GM18499 (cell line): Measurements from ENCODE around the gene ZNF84.

Experiments
- ATAC-seq: cut with Tn5 transposase; IDR thresholded peaks from one replicate; pipeline ENCODE4 v1.9.1; 2021; ENCODE audit warnings: moderate number of reproducible peaks; ENCODE audit not compliant: insufficient read depth, unreplicated experiment

Gene ZNF84

DNA sequence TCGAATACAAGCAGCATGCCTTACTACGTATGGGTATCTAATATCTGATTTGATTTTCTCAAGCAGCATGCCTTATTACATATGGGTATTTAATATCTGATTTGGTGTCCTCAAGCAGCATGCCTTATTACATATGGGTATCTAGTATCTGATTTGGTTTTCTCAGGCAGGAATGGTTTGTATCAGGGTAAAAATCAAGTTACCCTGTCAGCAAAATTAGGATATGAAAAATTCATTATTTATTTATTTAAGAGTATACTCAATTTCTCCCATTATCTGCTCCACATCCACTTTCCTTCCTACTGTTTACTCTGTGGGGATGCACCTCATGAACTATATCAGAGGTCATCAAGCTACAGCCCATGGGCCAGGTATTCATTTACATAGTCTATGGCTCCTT lies 70.8 kb downstream of the ZNF84 start:
- no peak for ATAC-seq
